GM19397 (cell line): ENCODE results near the gene TMEM184A.
A peak's percentile ranks its signal among the peaks of the same experiment; 100 is the strongest.

Experiments used
- ATAC-seq: cut with Tn5 transposase; IDR thresholded peaks from one replicate; pipeline ENCODE4 v1.9.1; 2021; ENCODE audit warnings: mild to moderate bottlenecking, moderate library complexity; ENCODE audit not compliant: unreplicated experiment

Gene TMEM184A

GRCh38 chr7:1505731-1506550 is 50.1 kb downstream of the TMEM184A start:
- no peak for ATAC-seq

GRCh38 chr7:1503816-1504775 is 51.9 kb downstream of the TMEM184A start, which contains the start of gene INTS1:
INTS1 (minus strand) TSS chr7:1504389; CDS start chr7:1503960, 429 bp downstream.
- ATAC-seq, result peak; percentile 85

DNA sequence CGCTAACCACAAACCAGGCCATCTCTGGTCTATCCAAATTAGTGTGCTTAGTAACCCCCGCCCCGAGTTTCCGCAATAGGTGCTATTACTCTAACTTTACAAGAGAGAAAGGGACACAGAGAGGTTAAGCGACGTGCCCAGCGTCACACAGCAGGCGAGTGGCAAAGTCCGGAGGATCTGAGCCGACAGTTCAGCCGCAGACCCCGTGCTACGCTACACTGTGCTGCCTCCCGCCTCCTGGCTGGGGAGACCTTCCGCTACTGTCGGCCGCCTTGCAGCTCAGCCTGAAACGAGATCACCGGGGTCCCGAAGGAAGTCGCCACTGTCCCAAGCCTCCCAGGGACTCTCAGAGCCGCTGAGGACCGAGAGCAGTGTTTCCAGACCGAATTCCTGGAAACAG is 52.6 kb downstream of the TMEM184A start:
- no peak for ATAC-seq

GRCh38 chr7:1502845-1503244 is 53.2 kb downstream of the TMEM184A start:
- no peak for ATAC-seq

GRCh38 chr7:1501487-1502270 is 54.3 kb downstream of the TMEM184A start:
- ATAC-seq, result no peak

- ATAC-seq, result no peak
Measured at GRCh38 chr7:1500064-1500807, 55.8 kb downstream of the TMEM184A start.

DNA sequence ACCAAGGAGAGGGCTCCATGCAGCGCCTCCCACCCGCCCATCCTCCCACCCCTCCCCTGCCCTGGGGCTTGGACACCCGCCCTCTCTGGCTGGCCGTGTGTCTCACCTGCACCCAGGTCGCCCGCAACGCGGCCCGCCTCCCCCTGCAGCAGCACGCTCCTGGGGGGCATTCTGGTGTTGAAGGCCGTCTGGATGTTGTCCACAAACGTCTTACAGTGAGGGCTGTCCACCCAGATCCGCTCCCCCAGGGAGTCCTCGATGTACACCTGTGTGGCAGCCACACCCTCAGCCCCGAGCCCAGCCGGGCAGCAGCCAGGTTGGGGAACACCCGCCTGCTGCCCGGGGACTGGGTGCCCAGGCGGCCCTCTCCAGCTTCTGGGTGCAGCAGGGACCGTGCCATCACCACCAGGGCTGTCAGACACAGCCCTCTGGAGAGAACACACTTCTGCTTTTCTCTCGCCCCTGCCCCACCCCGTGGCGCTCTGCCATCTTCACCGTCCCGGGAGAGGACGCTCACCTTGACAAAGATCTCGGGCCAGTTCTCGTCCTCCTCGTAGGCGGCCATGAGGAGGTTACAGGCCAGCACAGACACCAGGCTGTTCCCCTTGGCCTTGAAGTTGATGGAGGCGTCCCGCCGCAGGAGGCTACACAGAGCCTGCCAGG is 56.5 kb downstream of the TMEM184A start:
- ATAC-seq, result no peak

- ATAC-seq, result no peak
Measured at GRCh38 chr7:1498370-1499305, 57.4 kb downstream of the TMEM184A start.

DNA sequence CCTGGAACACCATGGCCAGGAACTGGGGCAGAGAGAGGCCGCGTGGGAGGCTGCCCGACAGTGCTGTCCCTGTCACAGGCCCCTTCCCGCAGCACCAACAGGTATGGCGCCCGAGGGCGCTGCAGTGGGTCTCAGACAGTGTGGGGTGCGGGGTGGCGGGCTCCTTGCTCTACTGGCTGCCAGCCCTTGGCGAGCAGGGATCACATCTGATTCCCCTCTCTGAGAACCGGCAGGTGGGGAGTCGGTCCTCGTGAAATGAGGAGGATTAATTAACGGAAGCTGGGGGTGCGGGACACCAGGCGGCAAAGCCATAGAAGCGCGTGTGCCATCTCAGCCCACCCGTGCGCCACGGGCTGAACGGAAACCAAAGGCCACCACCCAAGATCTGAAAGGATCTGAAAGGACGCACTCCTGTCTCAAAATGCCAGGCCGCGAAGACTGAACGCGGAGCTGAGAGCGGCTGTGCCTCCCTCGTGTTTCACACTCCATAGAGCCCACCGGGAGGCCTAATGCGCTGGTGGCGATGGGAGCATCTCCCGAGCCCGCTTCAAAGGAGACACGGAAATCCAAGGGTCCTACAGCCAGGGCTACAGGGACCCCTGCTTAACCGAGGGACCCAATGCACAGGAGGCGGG is 58.6 kb downstream of the TMEM184A start:
- no peak for ATAC-seq

DNA sequence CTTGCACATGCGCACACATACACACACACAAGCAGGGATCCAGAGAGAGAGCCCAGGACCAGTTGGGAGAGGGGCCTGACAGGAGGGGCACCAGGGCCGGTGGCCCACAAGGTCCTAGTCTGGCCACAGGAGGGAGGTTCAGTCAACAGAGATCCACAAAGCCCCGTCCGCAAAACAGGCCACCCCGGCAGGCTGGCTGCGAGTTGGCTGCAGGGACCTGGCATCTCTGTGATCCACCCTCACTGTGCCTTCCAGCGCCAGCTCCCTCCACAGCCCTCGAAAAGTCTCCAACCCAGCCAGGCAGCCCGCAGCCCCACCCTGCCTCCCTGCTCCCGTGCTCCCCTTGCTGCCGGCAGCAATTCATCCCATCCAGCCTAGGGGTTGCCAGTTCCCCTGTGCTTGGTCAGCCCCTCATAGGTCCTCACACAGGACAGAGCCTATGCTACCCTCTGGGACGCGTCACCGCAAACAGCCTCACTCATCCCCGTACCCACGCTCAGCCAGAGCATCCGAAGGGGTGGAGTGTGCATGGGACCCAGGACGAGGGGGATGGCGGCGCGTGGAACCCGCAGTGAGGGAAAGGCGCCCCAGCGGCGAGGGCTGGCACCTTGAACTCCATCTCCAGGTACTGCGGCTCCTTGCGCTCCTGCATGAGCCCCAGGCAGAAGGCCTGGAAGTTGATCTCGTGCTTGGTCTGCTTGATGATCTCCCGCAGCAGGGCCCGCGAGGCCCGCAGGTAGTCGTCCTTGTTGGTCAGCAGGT is 59.3 kb downstream of the TMEM184A start:
- ATAC-seq, result no peak

DNA sequence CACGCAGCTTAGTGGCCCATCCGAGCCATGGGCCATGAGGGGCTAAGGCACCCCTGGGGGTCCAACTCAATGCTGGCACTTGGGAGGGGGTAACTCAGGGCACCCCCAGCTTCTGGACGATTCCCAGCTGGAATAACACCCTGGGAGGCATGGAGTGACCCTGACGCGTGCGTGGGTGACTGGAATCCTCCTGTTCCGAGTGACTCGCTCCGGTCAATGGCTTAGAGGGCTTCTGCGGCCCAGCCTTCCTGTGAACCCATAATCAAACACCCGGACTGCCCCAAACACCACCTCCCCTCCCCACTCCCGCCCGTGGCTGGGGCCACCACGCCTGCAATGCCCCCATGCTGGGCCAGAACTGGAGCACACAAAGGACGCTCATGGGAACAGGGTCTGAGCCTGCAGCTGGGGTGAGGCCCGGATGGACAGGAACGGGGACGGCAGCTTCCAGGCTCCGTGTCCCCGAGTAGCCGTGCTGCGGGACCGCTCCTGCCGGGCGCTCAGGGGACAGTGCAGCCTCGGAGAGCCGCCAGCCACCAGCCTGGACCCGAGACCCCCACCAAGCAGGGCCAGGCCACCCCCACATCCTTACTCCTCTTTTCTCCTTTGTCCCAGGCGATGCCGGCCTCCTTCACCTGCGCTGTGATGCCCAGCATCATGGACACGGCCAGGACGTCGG is 60.3 kb downstream of the TMEM184A start:
- no peak for ATAC-seq

DNA sequence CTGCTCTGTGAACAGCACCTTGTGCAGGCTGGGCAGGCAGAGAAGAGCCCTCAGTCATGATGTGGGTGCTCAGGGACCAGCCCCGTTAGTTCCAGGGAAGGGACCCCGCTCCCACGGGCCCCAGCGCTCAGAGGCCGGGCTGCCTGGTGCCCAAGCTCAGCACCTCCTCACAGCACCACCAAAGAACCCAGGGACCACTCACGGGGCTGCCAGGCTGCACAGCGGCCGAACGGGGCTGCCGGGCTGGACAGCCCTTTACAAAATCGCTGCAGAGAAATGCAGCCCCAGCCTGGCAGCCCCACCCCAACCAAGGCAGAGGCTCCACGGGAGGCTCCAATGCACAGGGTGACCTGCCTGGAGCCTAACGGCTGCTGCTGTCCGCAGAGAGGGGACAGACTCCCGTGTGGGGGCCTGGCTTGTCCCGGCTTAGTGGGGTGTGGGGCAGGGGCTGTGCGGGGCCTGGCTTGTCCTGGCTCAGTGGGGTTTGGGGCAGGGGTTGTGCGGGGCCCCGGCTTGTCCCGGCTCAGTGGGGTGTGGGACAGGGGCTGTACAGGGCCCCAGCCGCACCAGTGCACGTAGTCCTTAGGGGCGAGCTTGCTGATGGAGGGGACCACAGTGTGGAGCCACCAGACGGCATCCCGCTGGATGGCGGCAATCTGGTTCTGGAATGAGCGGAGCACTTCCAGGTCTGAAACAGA is 61.0 kb downstream of the TMEM184A start:
- no peak for ATAC-seq

DNA sequence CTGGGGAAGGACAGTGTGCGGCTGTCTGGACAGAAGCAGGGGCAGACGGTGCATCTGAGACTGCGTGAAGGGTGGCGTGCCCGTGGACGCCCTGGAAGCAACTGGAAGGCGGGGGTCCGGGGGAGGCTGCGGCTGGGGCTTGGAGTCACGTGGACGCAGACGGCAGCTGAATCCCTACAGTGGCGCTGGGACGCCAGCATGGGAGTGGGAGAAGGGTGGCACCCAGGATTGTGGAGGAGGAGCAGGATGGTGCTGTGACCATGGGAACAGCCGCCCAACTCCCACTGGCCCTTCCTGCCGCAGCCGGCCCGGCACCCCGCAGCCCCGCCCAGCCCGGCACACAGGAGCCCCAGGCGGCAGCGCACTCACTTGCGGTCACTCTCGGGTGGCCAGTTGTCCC is 61.6 kb downstream of the TMEM184A start:
- no peak for ATAC-seq

- no peak for ATAC-seq
Measured at GRCh38 chr7:1493571-1493970, 62.4 kb downstream of the TMEM184A start.

- ATAC-seq, result no peak
Measured at GRCh38 chr7:1493129-1493528, 62.9 kb downstream of the TMEM184A start.

DNA sequence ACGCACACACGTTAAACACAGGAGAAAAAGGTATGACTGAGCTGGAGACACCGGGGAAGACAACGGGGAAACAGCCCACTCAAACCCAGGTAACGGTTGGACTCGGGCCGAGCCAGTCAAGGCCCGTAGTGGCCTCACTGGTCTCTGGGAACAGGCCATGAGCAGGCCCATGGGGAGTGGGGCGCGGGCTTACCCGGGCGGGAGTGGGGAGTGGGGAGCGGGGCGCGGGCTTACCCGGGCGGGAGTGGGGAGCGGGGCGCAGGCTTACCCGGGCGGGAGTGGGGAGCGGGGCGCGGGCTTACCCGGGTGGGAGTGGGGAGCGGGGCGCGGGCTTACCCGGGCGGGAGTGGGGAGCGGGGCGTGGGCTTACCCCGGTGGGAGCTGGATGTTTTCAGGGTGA is 63.4 kb downstream of the TMEM184A start:
- no peak for ATAC-seq
